SK-N-SH (cell line): ENCODE measurements around the gene TNFRSF4. TPM values are rescaled to one million over a fixed set of nuclear protein-coding genes. Genes with fewer than 3 reads are reported as not detected.

Source experiments
- CTCF ChIA-PET: fragments of 300-600, 350-600 bp; formaldehyde crosslinking; extraction: SDS; loops from one replicate; lab custom pipeline; 2021; lab: Yijun Ruan, JAX
- POLR2A ChIA-PET: fragments of 350-600 bp; sonication (Branson Sonifier 250); formaldehyde crosslinking; extraction: SDS; loops from one replicate; lab custom pipeline; 2020; ENCODE audit warnings: antibody characterized with exemption, inconsistent platforms; lab: Yijun Ruan, JAX
- DNase-seq: peaks from one replicate; pipeline ENCODE4 v3.0.0; 2012
- H2AFZ ChIP-seq: fragments of 200-600 bp; sonication (generic); 2 replicates; pipeline ENCODE4 v1.8.1; 2016; ENCODE audit warnings: antibody characterized with exemption, mild to moderate bottlenecking, low read depth
- H3F3A ChIP-seq: fragments of 200-600 bp; sonication (generic); replicated peaks from 2 replicates; pipeline ENCODE3; 2016; ENCODE audit warnings: antibody characterized with exemption, mild to moderate bottlenecking; ENCODE audit not compliant: insufficient read depth
- H3K27ac ChIP-seq, 2 experiments: fragments of 200-500 bp in 1 of 2; fragments of 200-600 bp in 1 of 2; sonication (Bioruptor generic) in 1 of 2; sonication (generic), shearing (Covaris generic) in 1 of 2; 2 replicates each; pipeline versions ENCODE4 v1.5.1 to v1.6.1; 2014 to 2016; ENCODE audit warnings: low read depth in 2 of 2, inconsistent platforms in 1 of 2, low read length in 1 of 2, mild to moderate bottlenecking in 1 of 2, mixed read lengths in 1 of 2
- H3K27me3 ChIP-seq: fragments of 200-600 bp; sonication (generic), shearing (Covaris generic); 2 replicates; pipeline ENCODE4 v1.6.1; 2016; ENCODE audit warnings: mixed run types; ENCODE audit not compliant: insufficient read depth
- H3K36me3 ChIP-seq, 2 experiments: fragments of 200-500 bp in 1 of 2; fragments of 200-600 bp in 1 of 2; sonication (Bioruptor generic) in 1 of 2; sonication (generic) in 1 of 2; replicated peaks in 1 of 2; 2 replicates each; pipeline versions ENCODE3 to v1.5.1; 2014 to 2016; ENCODE audit warnings: low read length in 1 of 2, mild to moderate bottlenecking in 1 of 2; ENCODE audit not compliant: insufficient read depth in 2 of 2, control insufficient read depth in 1 of 2
- H3K4me1 ChIP-seq, 2 experiments: fragments of 200-500 bp in 1 of 2; fragments of 200-600 bp in 1 of 2; sonication (Bioruptor generic) in 1 of 2; sonication (generic), shearing (Covaris generic) in 1 of 2; 2 replicates each; pipeline versions ENCODE4 v1.5.1 to v1.6.1; 2014 to 2016; ENCODE audit warnings: low read depth in 1 of 2, low read length in 1 of 2, mixed run types in 1 of 2; ENCODE audit not compliant: insufficient read depth in 2 of 2, control insufficient read depth in 1 of 2
- H3K4me2 ChIP-seq: fragments of 200-600 bp; sonication (generic), shearing (Covaris generic); 2 replicates; pipeline ENCODE4 v1.6.1; 2017; ENCODE audit warnings: mixed run types
- H3K4me3 ChIP-seq, 2 experiments: fragments of 200-500 bp in 1 of 2; fragments of 200-600 bp in 1 of 2; sonication (Bioruptor generic) in 1 of 2; sonication (generic), shearing (Covaris generic) in 1 of 2; 2 replicates each; pipeline versions ENCODE4 v1.5.1 to v1.8.1; 2014 to 2016; ENCODE audit warnings: low read depth in 2 of 2, inconsistent platforms in 1 of 2, low read length in 1 of 2, mild to moderate bottlenecking in 1 of 2, mixed read lengths in 1 of 2, moderate library complexity in 1 of 2
- H3K79me2 ChIP-seq: fragments of 200-600 bp; sonication (generic); 2 replicates; pipeline ENCODE4 v1.8.1; 2017; ENCODE audit warnings: mild to moderate bottlenecking; ENCODE audit not compliant: insufficient read depth
- H3K9ac ChIP-seq: fragments of 200-600 bp; sonication (generic); 2 replicates; pipeline ENCODE4 v1.6.1; 2017; ENCODE audit warnings: mixed run types
- H3K9me2 ChIP-seq: fragments of 200-600 bp; sonication (generic); 2 replicates; pipeline ENCODE4 v1.6.1; 2017; ENCODE audit warnings: mixed run types
- H3K9me3 ChIP-seq: fragments of 200-600 bp; sonication (generic); 2 replicates; pipeline ENCODE4 v1.6.1; 2017; ENCODE audit warnings: mixed run types, mild to moderate bottlenecking, moderate library complexity
- H4K20me1 ChIP-seq: fragments of 200-600 bp; sonication (generic); 2 replicates; pipeline ENCODE4 v1.6.1; 2017; ENCODE audit warnings: mild to moderate bottlenecking, mixed run types; ENCODE audit not compliant: insufficient read depth
- CHD2 ChIP-seq: fragments of 150-350 bp; IDR thresholded peaks from 2 replicates; pipeline ENCODE4 v1.6.1; 2018; ENCODE audit warnings: low read length; ENCODE audit not compliant: partially characterized antibody
- ELF1 ChIP-seq: IDR thresholded peaks from 2 replicates; pipeline ENCODE4 v1.4.0; 2012
- FOSL2 ChIP-seq: IDR thresholded peaks from 2 replicates; pipeline ENCODE4 v1.4.0; 2012; ENCODE audit warnings: low read depth, mild to moderate bottlenecking, moderate library complexity, borderline replicate concordance
- FOXJ3 ChIP-seq: sonication (generic); formaldehyde crosslinking; IDR thresholded peaks from 2 replicates; pipeline ENCODE4 v1.5.1; 2020; ENCODE audit warnings: mild to moderate bottlenecking, missing genetic modification reagents
- JUND ChIP-seq: IDR thresholded peaks from 2 replicates; pipeline ENCODE4 v1.4.0; 2012
- MAX ChIP-seq: IDR thresholded peaks from 2 replicates; pipeline ENCODE4 v1.4.0; 2012; ENCODE audit warnings: low read depth
- MXI1 ChIP-seq: IDR thresholded peaks from 2 replicates; pipeline ENCODE4 v1.6.1; 2012; ENCODE audit warnings: mild to moderate bottlenecking, low read depth, low read length, improper control_type of control experiment
- NFIC ChIP-seq: IDR thresholded peaks from 2 replicates; pipeline ENCODE4 v1.4.0; 2012; ENCODE audit warnings: borderline replicate concordance
- POLR2AphosphoS5 ChIP-seq: IDR thresholded peaks from 2 replicates; pipeline ENCODE4 v1.6.1; 2012; ENCODE audit warnings: low read depth, low read length
- REST ChIP-seq: IDR thresholded peaks from 2 replicates; pipeline ENCODE4 v1.6.1; 2012; ENCODE audit warnings: mild to moderate bottlenecking, low read depth, low read length, moderate library complexity
- SMC3 ChIP-seq: IDR thresholded peaks from 2 replicates; pipeline ENCODE4 v1.6.1; 2012; ENCODE audit warnings: low read depth, low read length, improper control_type of control experiment
- TAF1 ChIP-seq: IDR thresholded peaks from 2 replicates; pipeline ENCODE4 v1.6.1; 2012; ENCODE audit warnings: low read depth, mild to moderate bottlenecking, low read length, moderate library complexity, borderline replicate concordance
- TCF12 ChIP-seq: IDR thresholded peaks from 2 replicates; pipeline ENCODE4 v1.4.0; 2012
- TEAD4 ChIP-seq: IDR thresholded peaks from 2 replicates; pipeline ENCODE4 v1.4.0; 2012; ENCODE audit warnings: mild to moderate bottlenecking, borderline replicate concordance; ENCODE audit not compliant: insufficient read depth
- USF2 ChIP-seq: fragments of 150-350 bp; IDR thresholded peaks from 2 replicates; pipeline ENCODE4 v1.6.1; 2017; ENCODE audit warnings: antibody characterized with exemption, low read length, low read depth, borderline replicate concordance
- WGBS: methylation state at CpG from one replicate; pipeline ENCODE4 v1.1.6; 2017; ENCODE audit warnings: low lambda C conversion rate; 5-methylcytosine and 5-hydroxymethylcytosine counted together
- polyA plus RNA-seq, 3 experiments: library from polyadenylated mRNA; depleted of rRNA; stranded (reverse); fragments of >200 nt; gene quantifications; 2 replicates each; pipeline ENCODE4 v1.2.3, GENCODE V29; 2012

The TNFRSF4 gene
- polyA plus RNA-seq, 1 of the 3 experiments (the other 2 are of a cell fraction) = not detected

- POLR2A ChIA-PET = interaction anchor here (0.6 kb wide), 1 partner anchor 35 kb away, joined by 3 read pairs; no protein-coding TSS in a partner anchor
Measured at GRCh38 chr1:1216770-1217620, 3.0 kb upstream of the TNFRSF4 start.

More at GRCh38 chr1:1216770-1217620, 3.0 kb upstream of the TNFRSF4 start:
- H4K20me1 ChIP-seq = no peaks in the 10 kb centered on the region
- no peaks in the 10 kb centered on the region for H3K79me2 ChIP-seq
- H3K27me3 ChIP-seq = no peaks in the 10 kb centered on the region
- TF ChIP-seq REST (no peak), CHD2 (no peak), FOSL2 (no peak), SMC3 (no peak), MAX (no peak), NFIC (no peak), FOXJ3 (CRISPR knock-in tag) (no peak), MXI1 (no peak), POLR2AphosphoS5 (no peak), ELF1 (no peak), USF2 (no peak), TCF12 (no peak), JUND (no peak), TAF1 (no peak), TEAD4 (no peak)
- 93% methylated on average over 32 of the region's 74 CpGs for WGBS
- H3K36me3 ChIP-seq = peaks cover 0 to 44% of the 10 kb centered on the region in 2 experiments
- DNase-seq = no peak
- no peaks in the 10 kb centered on the region for H3K9me2 ChIP-seq
- no peak overlapping the region for H3K9ac ChIP-seq
- no peaks in the 10 kb centered on the region for H3K9me3 ChIP-seq
- no peak overlapping the region for H3K4me3 ChIP-seq
- H2AFZ ChIP-seq = no peak overlapping the region
- CTCF ChIA-PET = no interaction called here
- no peaks in the 10 kb centered on the region for H3F3A ChIP-seq
- H3K4me1 ChIP-seq = no peaks in the 10 kb centered on the region
- H3K27ac ChIP-seq = no peak overlapping the region
- no peak overlapping the region for H3K4me2 ChIP-seq
